ENCODE measurements around the gene S100A13. TPM values are rescaled to one million over a fixed set of nuclear protein-coding genes. Genes with fewer than 3 reads are reported as not detected.
"Not testable (repeated sequence)": the region's sequence is repeated elsewhere in the genome, so short reads cannot be mapped to it uniquely, and the experiment has no call there.

Gene S100A13
- total RNA-seq, 1 donor from 2014 or later, result 44.5 TPM

DNA sequence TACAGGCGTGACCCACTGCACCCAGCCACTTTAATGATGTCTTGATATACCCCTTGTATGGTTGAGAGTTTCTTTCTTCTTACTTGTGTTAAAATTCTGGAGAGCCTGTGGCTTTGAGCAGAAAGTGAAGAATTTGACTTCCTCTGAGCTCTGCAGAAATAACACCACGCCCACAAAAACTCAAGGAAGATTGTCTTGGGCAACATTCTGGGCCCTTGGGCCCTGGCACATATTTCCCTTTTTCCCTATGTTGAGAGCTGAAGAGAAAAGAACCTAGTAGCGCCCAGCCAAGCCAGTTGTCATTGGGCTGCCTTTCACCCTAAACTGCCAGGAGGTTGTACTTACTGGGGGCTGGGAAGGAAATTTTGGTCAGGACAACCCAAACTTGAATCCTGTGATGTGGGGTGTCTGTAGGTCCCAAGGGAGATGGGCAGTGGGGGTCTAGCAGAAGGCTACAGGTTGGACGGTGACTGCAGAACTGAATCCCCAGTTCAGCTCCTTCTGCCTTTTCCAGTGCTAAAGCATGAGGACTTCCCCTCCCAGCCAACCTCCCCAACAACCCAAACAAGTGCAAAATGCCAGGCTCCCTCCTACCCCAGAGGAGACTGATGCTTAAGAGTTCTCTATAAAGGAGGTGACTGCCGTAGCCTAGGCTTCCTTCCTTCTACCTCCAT lies 19.5 kb upstream of the S100A13 start:
- Histone ChIP-seq H3K36me3 (ENCODE audit: control insufficient read depth, insufficient read depth, low read length) (peaks cover 12% of the 10 kb centered on the region), H3K27me3 (ENCODE audit: control insufficient read depth, insufficient read depth, low read length) (no peaks in the 10 kb centered on the region), H3K4me3 (ENCODE audit: low read depth, low read length) (no peak overlapping the region)
- DNase-seq (ENCODE audit: low read depth) (no peak), FAIRE-seq (no peak)
- TF ChIP-seq, protein P1, sequence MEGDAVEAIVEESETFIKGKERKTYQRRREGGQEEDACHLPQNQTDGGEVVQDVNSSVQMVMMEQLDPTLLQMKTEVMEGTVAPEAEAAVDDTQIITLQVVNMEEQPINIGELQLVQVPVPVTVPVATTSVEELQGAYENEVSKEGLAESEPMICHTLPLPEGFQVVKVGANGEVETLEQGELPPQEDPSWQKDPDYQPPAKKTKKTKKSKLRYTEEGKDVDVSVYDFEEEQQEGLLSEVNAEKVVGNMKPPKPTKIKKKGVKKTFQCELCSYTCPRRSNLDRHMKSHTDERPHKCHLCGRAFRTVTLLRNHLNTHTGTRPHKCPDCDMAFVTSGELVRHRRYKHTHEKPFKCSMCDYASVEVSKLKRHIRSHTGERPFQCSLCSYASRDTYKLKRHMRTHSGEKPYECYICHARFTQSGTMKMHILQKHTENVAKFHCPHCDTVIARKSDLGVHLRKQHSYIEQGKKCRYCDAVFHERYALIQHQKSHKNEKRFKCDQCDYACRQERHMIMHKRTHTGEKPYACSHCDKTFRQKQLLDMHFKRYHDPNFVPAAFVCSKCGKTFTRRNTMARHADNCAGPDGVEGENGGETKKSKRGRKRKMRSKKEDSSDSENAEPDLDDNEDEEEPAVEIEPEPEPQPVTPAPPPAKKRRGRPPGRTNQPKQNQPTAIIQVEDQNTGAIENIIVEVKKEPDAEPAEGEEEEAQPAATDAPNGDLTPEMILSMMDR (IDR thresholded peaks at IDR 0.05; ENCODE audit: insufficient read depth, low read length, severe bottlenecking), result no peak

DNA sequence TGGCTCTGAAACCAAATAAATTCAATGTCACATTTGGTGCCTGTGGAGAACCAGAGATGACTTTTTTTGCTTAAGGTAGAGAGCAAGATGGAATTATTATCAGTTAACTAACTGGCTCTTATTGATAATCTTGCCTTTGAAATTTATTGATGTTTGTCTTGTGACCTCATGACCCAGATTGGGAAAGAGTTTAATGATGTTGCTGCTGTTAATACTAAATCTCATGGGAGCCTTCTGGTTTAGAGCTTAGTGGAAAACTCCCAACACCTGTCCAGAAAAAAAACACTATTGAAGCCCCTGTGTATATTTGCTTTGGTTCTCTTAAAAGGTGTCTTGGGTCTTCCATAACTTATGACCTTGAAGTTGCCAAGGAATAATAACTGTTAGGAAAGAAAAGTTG lies 16.5 kb upstream of the S100A13 start:
- no peak for FAIRE-seq
- H3K36me3 ChIP-seq (ENCODE audit: control insufficient read depth, insufficient read depth, low read length), result peaks cover 19% of the 10 kb centered on the region

DNA sequence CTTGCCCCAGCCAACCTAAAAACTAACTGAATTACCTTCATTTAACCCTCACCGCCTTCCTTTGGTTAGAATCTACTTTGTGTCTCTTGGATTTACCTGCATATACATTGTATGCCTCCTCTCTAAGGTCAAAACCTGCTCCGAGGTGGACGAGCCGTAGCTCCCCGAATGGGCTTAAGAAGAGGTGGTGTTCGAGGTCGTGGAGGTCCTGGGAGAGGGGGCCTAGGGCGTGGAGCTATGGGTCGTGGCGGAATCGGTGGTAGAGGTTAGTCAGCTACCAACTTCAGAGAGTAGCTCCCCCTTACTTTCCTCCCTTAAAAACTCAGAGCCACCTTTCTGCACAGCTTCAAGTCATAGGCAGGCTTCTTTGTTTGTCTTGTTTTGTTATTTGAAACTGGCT lies 15.8 kb upstream of the S100A13 start:
- peaks cover 23% of the 10 kb centered on the region for H3K36me3 ChIP-seq (ENCODE audit: control insufficient read depth, insufficient read depth, low read length)
- FAIRE-seq (no peak), DNase-seq (ENCODE audit: low read depth) (no peak)
- TF ChIP-seq, protein P1 (IDR thresholded peaks at IDR 0.05; ENCODE audit: insufficient read depth, low read length, severe bottlenecking), result no peak
- no peak overlapping the region for H3K4me3 ChIP-seq (ENCODE audit: low read depth, low read length)
- H3K27me3 ChIP-seq (ENCODE audit: control insufficient read depth, insufficient read depth, low read length), result no peaks in the 10 kb centered on the region

More for the DNA sequence above, 16.5 kb upstream of the S100A13 start:
- DNase-seq (ENCODE audit: low read depth), result no peak
- TF ChIP-seq, protein P1 (IDR thresholded peaks at IDR 0.05; ENCODE audit: insufficient read depth, low read length, severe bottlenecking), result no peak
- Histone ChIP-seq H3K27me3 (ENCODE audit: control insufficient read depth, insufficient read depth, low read length) (no peaks in the 10 kb centered on the region), H3K4me3 (ENCODE audit: low read depth, low read length) (no peak overlapping the region)

DNA sequence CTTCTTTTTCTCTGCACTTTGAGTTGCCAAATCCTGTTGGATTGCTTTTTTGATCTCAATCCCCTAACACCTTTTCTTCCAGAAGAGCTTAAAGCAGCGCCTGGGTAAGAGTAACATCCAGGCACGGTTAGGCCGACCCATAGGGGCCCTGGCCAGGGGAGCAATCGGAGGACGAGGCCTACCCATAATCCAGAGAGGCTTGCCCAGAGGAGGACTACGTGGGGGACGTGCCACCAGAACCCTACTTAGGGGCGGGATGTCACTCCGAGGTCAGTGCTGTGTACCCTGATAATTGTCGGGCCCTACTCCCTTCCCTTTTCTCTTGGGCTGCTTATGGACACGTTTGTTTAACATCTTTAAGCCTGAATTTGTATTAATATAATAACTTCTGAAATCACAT lies 14.9 kb upstream of the S100A13 start:
- FAIRE-seq, result no peak
- Histone ChIP-seq H3K36me3 (ENCODE audit: control insufficient read depth, insufficient read depth, low read length) (peaks cover 23% of the 10 kb centered on the region), H3K4me3 (ENCODE audit: low read depth, low read length) (no peak overlapping the region), H3K27me3 (ENCODE audit: control insufficient read depth, insufficient read depth, low read length) (no peaks in the 10 kb centered on the region)
- TF ChIP-seq, protein P1 (IDR thresholded peaks at IDR 0.05; ENCODE audit: insufficient read depth, low read length, severe bottlenecking), result no peak
- DNase-seq (ENCODE audit: low read depth), result no peak

DNA sequence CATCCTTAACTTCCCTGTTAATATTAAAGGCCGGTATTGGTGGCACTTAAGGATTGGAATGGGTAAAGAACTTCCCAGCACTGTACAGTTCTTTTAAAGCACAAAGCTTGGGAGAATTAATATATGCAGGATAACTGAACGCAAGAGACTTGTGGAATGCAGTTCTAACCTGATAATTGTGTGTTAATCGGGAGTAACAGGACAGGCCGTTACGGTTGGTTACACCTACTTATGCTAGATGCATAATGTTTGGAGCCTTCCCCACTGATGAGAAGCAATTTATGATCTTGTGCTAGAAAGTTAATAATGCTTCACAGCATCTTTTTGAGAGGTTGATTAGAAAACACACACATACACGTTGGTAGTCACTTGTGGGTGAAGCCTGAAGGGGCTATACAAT lies 13.6 kb upstream of the S100A13 start:
- no peaks in the 10 kb centered on the region for H3K27me3 ChIP-seq (ENCODE audit: control insufficient read depth, insufficient read depth, low read length)
- no peak for FAIRE-seq
- peaks cover 29% of the 10 kb centered on the region for H3K36me3 ChIP-seq (ENCODE audit: control insufficient read depth, insufficient read depth, low read length)
- no peak overlapping the region for H3K4me3 ChIP-seq (ENCODE audit: low read depth, low read length)
- TF ChIP-seq, protein P1 (IDR thresholded peaks at IDR 0.05; ENCODE audit: insufficient read depth, low read length, severe bottlenecking), result no peak
- no peak for DNase-seq (ENCODE audit: low read depth)

DNA sequence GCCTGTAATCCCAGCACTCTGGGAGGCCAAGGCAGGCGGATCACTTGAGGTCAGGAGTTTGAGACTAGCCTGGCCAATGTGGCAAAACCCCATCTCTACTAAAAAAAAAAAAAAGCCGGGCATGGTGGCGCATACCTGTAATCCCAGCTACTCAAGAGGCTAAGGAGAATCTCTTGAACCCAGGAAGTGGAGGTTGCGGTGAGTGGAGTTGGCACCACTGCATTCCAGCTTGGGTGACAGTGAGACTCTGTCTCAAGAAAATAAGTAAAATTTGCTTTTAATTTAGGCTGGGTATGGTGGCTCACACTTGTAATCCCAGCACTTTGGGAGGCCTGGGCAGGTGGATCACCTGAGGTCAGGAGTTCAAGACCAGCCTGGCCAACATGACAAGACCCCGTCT lies 12.9 kb upstream of the S100A13 start:
- H3K4me3 ChIP-seq (ENCODE audit: low read depth, low read length); DNase-seq (ENCODE audit: low read depth); FAIRE-seq; H3K27me3 ChIP-seq (ENCODE audit: control insufficient read depth, insufficient read depth, low read length): not testable (repeated sequence)
- peaks cover 30% of the 10 kb centered on the region for H3K36me3 ChIP-seq (ENCODE audit: control insufficient read depth, insufficient read depth, low read length)
